COLO829 (cell line): Measurements from ENCODE around the gene FMNL2.

ENCODE experiments used
- DNase-seq: peaks from one replicate; pipeline ENCODE4 v3.0.0; 2012; ENCODE audit warnings: low spot score

FMNL2 gene

GRCh38 chr2:152405206-152406118 is 70.5 kb downstream of the FMNL2 start:
- no peak for DNase-seq

- DNase-seq = no peak
Measured at GRCh38 chr2:152406119-152406835, 71.3 kb downstream of the FMNL2 start.

DNA sequence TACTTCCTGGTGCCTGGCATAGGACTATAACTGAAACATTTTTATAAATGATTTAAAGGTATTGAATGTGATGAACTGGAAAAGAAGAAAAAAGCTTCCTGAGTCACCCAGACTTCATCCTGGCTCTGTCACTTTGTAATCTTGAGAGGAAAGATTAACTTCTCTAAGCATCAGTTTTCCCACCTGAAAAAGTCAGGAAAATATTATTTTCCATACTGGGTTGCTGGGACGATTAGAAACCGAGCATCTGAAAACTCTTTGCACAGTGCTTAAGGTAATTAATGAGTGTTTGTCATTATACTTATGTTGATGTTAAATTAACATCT is 71.8 kb downstream of the FMNL2 start:
- no peak for DNase-seq

GRCh38 chr2:152407204-152407721 is 72.3 kb downstream of the FMNL2 start:
- DNase-seq = peak; percentile 79

DNA sequence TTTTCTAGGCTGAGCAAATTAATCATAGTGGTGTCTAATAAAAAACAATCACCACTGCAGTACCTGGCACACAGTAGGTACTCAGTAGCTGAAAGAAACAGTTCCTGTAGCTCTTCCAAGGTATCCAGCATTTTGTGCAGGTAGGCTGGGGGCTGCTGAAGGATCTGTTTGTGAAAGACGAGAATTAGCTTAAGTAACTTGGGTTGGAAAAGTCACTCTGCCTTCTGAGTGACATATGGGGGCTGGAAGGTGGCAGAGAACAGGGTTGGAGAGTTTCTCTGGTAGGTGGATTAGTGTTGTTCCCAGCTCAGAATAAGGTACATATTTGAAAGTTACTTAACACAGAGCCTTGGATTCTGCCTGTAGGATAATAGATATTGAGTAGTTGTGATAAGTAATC is 72.8 kb downstream of the FMNL2 start:
- DNase-seq = no peak

DNA sequence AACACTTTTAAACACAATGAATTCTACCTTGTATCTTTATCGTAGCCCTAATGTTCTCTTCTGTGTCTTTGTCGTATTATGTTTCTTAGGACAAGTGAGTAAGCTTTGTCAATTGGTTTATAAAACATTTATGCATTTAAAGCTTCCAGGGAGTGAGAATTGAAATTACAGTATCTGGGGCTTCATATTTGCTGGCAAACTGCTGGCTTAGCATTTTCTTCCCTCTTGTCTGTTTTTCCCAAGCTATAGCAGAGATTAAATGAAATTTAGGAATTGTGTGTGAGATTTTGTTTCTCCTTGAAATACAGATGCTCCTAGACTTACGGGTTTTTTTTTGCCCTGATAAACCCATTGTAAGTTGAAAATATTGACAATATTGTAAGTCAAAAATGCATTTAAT is 73.3 kb downstream of the FMNL2 start:
- no peak for DNase-seq

DNA sequence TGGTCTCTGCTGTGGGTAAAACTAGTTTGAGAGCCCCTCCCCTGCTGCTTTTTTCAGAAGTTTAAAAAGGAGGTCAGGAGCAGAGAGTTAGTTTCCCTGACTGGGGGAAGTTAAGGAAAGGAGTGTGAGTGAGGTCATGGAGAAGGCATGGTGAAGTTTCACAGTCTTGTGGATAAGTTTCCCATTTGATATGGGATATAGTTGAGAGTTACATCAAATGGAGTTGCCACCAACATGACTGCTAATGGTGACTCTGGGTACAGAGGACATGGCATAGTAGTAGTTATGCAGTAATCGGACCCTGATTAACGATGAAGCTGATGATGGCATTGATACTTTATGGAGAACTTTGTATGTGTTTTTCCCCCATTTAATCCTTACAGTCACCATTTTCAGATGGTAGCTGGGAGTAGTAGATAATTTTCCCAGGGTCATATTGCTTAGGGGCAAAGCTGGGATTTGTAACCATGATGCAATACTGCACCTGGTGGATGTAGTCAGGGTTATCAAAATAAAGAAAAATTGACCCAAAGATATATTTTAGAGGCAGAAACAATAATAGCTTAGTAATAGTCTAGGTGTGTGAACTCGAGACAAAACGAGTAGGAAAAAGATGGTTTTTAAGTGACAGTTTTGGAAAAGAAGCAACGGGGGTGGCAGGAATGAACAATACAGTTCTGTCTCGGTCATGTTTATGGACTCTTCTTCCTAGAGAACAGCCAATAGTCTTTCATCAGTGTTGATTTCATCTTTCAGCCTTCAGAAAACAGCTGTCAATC is 74.6 kb downstream of the FMNL2 start:
- no peak for DNase-seq

GRCh38 chr2:152410165-152410597 is 75.2 kb downstream of the FMNL2 start:
- DNase-seq = no peak

DNA sequence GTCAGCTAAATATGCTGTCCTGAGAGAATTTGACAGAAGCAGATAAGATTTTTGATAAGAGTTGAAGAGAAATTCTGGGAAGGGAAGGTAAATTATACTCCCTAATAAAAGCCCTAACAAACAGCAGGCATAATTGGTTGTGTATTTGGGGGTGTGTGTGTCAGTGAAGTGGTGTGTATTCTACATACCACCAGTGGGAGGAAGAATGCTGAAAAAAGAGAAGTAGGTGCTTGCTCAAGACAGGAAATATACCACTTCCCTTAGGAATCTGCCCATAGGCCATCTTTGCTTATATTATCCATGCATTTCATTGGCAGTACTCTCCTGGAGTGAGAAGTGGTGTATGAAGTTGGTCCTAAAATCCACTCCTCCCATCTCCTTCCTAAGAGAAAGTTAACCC is 76.2 kb downstream of the FMNL2 start:
- DNase-seq = no peak

DNA sequence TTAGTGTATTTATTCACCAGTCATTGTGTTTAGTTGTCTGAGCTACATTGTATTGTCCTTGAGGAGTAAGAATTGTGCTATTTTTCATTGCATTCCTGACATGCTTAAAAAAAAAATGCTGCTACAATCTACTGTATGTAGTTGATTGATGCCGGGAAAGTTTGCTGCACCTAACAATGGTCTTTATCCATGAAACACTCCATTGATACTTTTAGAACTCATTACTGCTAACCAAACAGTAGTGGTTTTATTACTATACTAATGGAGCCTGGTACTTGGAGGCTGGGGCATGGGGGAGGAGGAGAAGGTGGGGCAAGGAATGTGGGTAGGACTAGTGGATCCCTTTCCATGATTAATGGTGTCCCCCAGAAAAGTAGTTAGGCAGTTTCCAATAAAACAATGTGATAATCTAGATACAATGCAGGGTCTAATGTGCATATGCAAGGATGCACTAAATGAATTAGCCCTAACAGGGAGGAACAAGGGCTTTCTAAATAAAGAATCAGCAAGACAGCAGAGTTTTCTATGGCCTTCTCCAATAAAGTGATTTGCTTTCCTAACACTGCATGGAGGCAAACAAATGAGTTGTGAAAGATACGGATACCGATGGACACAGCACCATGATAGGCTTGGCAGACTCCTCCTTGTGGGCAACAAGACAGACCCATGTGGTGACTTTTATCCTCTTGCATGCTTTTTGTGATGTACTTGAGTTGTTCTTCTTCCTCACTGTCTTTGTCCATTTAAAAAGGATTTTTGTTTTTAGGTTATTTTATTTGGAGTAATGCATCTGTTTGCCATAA is 78.5 kb downstream of the FMNL2 start:
- peak; percentile 82 for DNase-seq

DNA sequence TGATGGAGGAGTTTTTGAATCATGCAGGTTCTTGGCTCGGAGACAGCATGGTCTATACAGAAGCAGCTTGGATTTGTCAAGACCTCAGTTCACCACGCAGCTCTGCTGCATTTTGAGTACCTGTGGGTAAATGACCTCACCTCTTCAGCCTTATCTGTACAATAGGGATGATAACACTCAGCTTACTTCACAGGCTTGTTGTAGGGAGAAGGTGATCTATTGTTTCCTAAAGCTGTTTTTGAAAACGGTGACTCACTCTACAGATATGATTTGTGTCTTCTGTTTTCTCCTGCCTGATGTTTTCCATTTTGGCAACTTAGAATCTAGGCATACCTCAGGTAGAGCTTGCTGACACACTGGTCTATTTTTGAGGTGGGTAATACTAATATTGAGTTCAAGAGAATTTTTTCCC is 80.3 kb downstream of the FMNL2 start:
- DNase-seq = no peak

DNA sequence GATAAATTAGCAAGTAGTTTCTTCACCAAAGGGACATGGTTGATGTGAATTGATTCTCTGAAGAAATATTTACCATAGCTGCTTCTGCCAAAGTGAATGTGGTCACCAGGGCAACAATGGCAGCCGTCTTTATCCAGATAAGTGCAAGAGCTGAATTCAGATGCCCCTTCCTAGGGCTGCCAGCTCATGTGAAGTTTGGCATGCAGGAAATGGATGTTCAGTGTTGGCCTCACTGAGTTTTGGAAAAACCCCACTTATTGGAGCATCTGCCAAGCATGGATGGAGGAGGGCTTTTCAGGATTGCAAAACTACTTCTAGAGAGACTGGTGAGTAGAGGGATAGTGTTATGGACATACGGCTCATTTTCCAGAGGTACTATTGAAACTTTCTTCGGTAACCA is 80.8 kb downstream of the FMNL2 start:
- no peak for DNase-seq

- DNase-seq = no peak
Measured at GRCh38 chr2:152418688-152419087, 83.7 kb downstream of the FMNL2 start.

GRCh38 chr2:152419944-152420343 is 85.0 kb downstream of the FMNL2 start:
- no peak for DNase-seq

- no peak for DNase-seq
Measured at GRCh38 chr2:152420363-152420762, 85.4 kb downstream of the FMNL2 start.

GRCh38 chr2:152420936-152421335 is 86.0 kb downstream of the FMNL2 start:
- DNase-seq = no peak

- peak; percentile 79 for DNase-seq
Measured at GRCh38 chr2:152421521-152422370, 86.8 kb downstream of the FMNL2 start.

- DNase-seq = no peak
Measured at GRCh38 chr2:152423684-152424083, 88.7 kb downstream of the FMNL2 start.

GRCh38 chr2:152425765-152426727 is 91.1 kb downstream of the FMNL2 start:
- no peak for DNase-seq
